ENCODE data around the gene ISG20. TPM values are rescaled to one million over a fixed set of nuclear protein-coding genes. Genes with fewer than 3 reads are reported as not detected.

ISG20 gene
- total and polyA plus RNA-seq, 2 donors from 2014 or later, result 7.3 to 25.5 TPM

GRCh38 chr15:88603885-88604284, 34.9 kb upstream of the ISG20 start:
- no peak overlapping the region for H3K27ac ChIP-seq (ENCODE audit: low read depth in 2 of 2, low read length in 2 of 2)
- TF ChIP-seq CTCF (IDR thresholded peaks at IDR 0.05; ENCODE audit: borderline replicate concordance, extremely low read depth, insufficient read depth), result no peak
- FAIRE-seq (no peak), DNase-seq (no peak)
- peaks cover 0 to 2% (median 0%) of the 10 kb centered on the region in 3 donors for H3K4me1 ChIP-seq (ENCODE audit: control insufficient read depth in 2 of 3, insufficient read depth in 2 of 3, low read depth in 1 of 3, low read length in 3 of 3)
- no peak overlapping the region for H3K4me3 ChIP-seq (ENCODE audit: low read length in 3 of 3)
- peaks cover 29% of the 10 kb centered on the region for H3K27me3 ChIP-seq (ENCODE audit: control insufficient read depth, insufficient read depth, low read length)
- no peaks in the 10 kb centered on the region for H3K9me3 ChIP-seq (ENCODE audit: control insufficient read depth in 2 of 3, insufficient read depth in 1 of 3, low read length in 3 of 3)
- no peaks in the 10 kb centered on the region for H3K36me3 ChIP-seq (ENCODE audit: control insufficient read depth in 2 of 3, insufficient read depth in 3 of 3, low read length in 3 of 3)
- no peak overlapping the region for H3K9ac ChIP-seq (ENCODE audit: low read length in 3 of 3)
- intact Hi-C loops (cut with DNase I), result no loop called here

- no peak for TF ChIP-seq CTCF (IDR thresholded peaks at IDR 0.05; ENCODE audit: borderline replicate concordance, extremely low read depth, insufficient read depth)
- H3K4me3 ChIP-seq (ENCODE audit: low read length in 3 of 3), result no peak overlapping the region
Measured at GRCh38 chr15:88604381-88605188, 34.2 kb upstream of the ISG20 start.

GRCh38 chr15:88605189-88606069, 33.4 kb upstream of the ISG20 start:
- Histone ChIP-seq H3K4me1 (ENCODE audit: control insufficient read depth in 2 of 3, insufficient read depth in 2 of 3, low read depth in 1 of 3, low read length in 3 of 3) (peaks cover 0 to 2% (median 0%) of the 10 kb centered on the region in 3 donors), H3K9ac (ENCODE audit: low read length in 3 of 3) (no peak overlapping the region), H3K27ac (ENCODE audit: low read depth in 2 of 2, low read length in 2 of 2) (no peak overlapping the region), H3K36me3 (ENCODE audit: control insufficient read depth in 2 of 3, insufficient read depth in 3 of 3, low read length in 3 of 3) (no peaks in the 10 kb centered on the region), H3K27me3 (ENCODE audit: control insufficient read depth, insufficient read depth, low read length) (peaks cover 29% of the 10 kb centered on the region), H3K9me3 (ENCODE audit: control insufficient read depth in 2 of 3, insufficient read depth in 1 of 3, low read length in 3 of 3) (no peaks in the 10 kb centered on the region), H3K4me3 (ENCODE audit: low read length in 3 of 3) (no peak overlapping the region)
- intact Hi-C loops (cut with DNase I), result no loop called here
- no peak for TF ChIP-seq CTCF (IDR thresholded peaks at IDR 0.05; ENCODE audit: borderline replicate concordance, extremely low read depth, insufficient read depth)
- DNase-seq (peak in 4 of 5 donors; percentile 80 to 88 (median 83)), FAIRE-seq (no peak)

More at GRCh38 chr15:88604381-88605188, 34.2 kb upstream of the ISG20 start:
- no peak for FAIRE-seq
- H3K9me3 ChIP-seq (ENCODE audit: control insufficient read depth in 2 of 3, insufficient read depth in 1 of 3, low read length in 3 of 3), result no peaks in the 10 kb centered on the region
- no peak overlapping the region for H3K9ac ChIP-seq (ENCODE audit: low read length in 3 of 3)
- DNase-seq, result peak in 3 of 5 donors; percentile 43 to 77 (median 50)
- intact Hi-C loops (cut with DNase I), result no loop called here
- H3K27ac ChIP-seq (ENCODE audit: low read depth in 2 of 2, low read length in 2 of 2), result no peak overlapping the region
- H3K27me3 ChIP-seq (ENCODE audit: control insufficient read depth, insufficient read depth, low read length), result peaks cover 29% of the 10 kb centered on the region
- H3K4me1 ChIP-seq (ENCODE audit: control insufficient read depth in 2 of 3, insufficient read depth in 2 of 3, low read depth in 1 of 3, low read length in 3 of 3), result peaks cover 0 to 2% (median 0%) of the 10 kb centered on the region in 3 donors
- H3K36me3 ChIP-seq (ENCODE audit: control insufficient read depth in 2 of 3, insufficient read depth in 3 of 3, low read length in 3 of 3), result no peaks in the 10 kb centered on the region

Measured in kidney (tissue), 14 donors.